GM18858 (cell line): ENCODE results near the gene FHIT.
"Not testable (repeated sequence)": the region's sequence is repeated elsewhere in the genome, so short reads cannot be mapped to it uniquely, and the experiment has no call there.

ENCODE experiments used
- ATAC-seq: cut with Tn5 transposase; IDR thresholded peaks from one replicate; pipeline ENCODE4 v1.9.1; 2021; ENCODE audit not compliant: unreplicated experiment

FHIT gene

GRCh38 chr3:59990915-59991314 lies 1260.3 kb downstream of the FHIT start:
- no peak for ATAC-seq

DNA sequence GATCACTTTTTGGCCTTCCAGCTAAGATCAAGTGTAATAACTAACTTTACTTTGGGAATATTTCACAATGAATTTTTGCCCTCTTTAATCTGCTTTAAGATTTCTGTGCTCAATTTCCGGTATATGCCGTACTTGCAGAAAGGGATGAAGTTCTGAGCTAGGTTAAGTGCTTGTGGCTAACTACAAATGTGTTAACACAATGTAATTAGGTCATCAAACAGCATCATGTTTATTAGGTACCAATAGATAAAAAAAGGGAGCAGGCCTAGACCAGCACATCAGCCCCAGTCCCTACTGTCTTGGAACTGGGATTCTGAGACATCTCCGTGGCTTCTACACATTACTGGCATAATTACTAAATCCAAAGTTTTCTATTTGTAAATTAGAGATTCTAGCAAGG lies 1268.7 kb downstream of the FHIT start:
- ATAC-seq: no peak

DNA sequence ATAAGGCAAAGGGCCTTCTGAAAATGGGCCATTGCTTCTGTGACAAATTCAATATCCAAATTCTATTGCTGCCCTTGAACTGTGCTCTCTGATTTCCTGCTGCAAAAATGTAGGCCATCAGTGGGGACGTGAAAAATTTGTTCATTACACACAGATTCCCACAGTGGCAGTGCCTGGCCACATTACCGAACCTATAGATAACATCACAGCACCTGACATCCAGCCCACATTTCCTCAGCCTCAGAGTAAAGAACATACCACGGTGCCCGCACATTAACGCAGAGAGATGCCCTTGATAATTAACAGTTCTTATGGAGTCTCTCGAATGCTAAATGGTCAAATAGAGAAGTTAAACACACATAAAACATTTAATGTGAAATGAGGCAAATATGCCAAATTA lies 1269.9 kb downstream of the FHIT start:
- ATAC-seq: no peak

DNA sequence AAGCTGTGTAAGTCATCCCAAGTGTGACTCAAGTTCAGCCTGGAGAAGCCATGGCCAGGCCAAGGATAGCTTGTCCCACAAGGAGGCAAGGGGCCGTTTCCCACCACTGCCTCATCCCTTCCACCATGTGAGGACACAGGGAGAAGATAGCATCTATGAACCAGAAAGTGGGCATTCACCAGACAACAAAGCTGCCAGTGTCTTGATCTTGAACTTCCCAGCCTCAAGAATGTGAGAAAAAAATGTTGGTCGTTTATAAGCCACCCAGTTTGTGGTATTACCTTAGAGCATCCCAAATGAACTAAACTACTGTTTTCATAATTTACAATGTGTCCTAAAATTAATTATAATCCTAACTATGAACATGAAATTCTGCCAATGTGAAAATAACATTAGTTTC lies 1270.7 kb downstream of the FHIT start:
- ATAC-seq: no peak

DNA sequence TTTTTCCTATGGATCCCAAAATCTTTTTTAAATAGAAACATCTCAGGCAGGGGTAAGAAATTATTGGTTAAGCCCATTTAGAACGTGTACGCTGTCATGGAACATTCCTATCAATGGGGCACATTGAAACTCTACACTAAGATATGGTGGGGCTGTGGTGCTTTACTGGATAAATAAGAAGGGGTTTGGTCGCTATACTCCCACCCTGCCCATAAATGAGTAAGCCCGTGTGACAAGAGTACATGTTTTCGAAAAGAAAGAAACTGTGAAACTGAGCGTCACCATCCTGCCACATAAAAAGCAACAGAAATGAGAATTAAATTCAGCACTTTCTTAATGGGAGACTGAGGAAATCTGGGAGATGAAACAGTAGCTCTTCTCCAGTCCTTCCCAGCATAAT lies 1271.7 kb downstream of the FHIT start:
- no peak for ATAC-seq

GRCh38 chr3:59978979-59979378 lies 1272.3 kb downstream of the FHIT start:
- ATAC-seq: peak; percentile 90

DNA sequence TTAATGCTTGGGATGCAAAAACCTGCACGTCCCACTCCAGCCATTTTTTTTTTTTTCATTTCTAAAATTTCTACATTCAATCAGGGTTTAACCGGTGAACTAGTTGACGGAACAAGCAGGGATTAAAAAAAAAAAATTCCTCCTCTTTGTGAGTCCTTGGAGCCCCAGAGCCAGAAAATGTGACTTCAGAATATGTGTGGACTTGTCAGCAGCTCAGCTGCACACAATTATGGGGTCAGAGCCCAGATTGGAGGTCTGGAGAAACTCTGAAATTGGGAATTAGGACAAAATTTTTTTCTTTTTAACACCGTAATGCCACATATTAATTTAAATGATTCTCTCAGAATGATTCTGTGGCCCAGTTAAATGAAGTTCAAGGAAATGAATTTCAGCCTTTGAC lies 1280.5 kb downstream of the FHIT start:
- no peak for ATAC-seq

- no peak for ATAC-seq
Observed at GRCh38 chr3:59970376-59970775, 1280.9 kb downstream of the FHIT start.

DNA sequence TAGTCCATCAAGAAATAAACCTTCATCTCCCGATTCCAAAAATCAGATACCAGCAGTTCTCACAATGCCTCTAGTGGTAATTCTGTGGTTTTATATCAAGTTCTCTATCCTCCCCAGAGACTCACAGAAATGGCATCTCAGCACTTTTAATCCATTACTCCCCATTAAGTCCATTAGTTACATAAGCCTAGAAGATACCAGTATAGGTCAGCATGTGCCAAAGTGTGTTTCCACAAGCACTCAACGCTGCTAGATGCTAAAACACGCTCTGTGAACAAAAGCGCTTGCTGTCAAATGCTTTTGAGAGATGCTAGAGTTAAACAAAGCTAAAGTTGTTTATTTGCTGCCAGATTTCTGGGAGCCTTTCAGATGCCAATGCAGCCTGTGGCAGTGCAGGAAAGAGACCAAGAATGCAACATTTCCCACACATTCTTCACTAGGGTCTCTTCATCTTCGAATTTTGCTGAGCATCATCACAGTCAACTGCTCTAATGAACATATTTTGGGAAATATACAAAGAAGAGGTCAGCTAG lies 1282.7 kb downstream of the FHIT start:
- ATAC-seq: no peak

DNA sequence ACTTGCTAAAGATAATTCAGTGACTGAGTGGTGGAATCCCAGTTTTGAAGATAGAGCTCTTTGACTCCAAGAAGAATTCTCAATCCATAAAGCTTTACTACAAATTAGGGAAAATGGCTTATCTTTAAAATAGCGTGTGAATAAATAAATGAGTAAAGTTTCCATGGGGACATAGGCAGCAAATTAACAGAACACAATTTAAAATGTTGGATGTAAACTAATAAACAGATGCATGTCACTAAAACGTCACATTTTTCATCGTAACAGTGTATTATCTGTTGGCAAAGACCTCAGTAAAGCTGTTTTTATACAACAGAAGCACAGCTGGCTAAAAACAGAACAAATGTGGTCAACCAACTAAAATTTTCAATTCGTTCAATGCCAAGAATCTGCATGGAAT lies 1287.6 kb downstream of the FHIT start:
- ATAC-seq: no peak

DNA sequence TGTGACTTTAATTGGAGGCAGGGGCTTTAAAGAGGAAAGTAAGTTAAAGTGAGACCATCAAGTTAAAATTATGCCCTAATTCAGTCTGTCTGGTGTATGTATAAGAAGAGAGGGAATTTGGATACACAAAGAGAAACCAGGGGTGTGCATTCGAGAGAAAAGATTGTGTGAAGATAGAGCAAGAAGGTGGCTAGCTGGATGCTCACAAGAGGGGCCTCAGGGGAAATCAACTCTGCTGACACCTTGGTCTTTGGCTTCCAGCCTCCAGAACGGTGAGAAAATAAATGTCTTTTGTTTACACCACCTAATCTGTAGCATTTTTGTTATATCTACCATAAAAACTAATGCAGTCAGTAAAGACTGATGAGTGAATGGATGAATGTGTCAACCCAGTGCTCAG lies 1294.1 kb downstream of the FHIT start:
- no peak for ATAC-seq

GRCh38 chr3:59953104-59953503 lies 1298.1 kb downstream of the FHIT start:
- no peak for ATAC-seq

DNA sequence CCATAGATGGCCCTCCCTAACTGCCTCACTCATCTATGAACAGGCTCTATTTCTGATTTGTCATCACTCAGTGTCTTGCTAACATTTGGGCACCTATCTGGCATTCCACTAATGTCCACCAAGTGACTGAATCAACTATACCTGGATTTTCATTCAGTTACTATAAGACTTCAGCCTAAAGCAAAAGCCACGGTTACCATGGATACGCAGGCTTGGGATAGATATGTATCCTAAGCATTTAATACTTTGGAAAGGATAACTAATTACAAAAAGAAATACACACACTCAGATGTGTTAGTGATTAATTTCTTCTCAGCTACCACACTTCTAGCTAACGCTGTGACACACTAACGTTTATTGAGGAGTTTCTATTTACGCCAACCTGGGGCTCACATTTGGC lies 1301.9 kb downstream of the FHIT start:
- ATAC-seq: no peak

DNA sequence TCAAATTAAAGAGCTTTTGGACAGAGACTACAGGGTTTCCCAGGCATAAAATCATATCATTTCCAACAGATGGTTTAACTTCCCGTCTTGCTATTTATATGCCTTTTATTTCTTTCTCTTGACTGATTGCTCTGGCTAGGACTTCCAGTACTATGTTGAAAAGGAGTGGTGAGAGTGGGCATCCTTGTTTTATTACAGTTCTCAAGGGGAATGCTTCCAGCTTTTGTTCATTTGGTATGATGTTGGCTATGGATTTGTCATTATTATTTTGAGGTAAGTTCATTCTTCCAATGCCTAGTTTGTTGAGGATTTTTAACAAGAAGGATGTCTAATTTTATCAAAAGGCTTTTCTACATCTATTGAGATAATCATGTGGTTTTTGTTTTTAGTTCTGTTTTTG lies 1304.9 kb downstream of the FHIT start:
- no peak for ATAC-seq

DNA sequence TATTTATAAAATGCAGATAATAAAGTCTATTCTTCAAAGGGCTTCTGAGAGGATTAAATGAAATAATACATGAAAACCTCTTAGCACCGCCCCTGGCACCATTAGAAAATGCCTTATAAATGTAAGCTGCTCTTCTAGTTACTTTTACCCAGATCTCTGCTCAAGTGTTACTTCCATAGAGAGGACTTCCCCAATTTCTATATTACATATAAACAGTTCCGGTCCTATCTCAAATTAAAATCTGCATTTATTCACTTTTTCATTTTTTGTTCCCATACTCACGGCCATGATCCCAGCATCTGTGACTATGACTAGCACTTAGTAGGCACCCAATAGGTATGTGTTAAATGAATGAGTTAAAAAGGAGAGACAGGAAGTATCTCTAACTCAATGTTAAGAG lies 1310.5 kb downstream of the FHIT start:
- ATAC-seq: no peak

- no peak for ATAC-seq
Observed at GRCh38 chr3:59939826-59940426, 1311.3 kb downstream of the FHIT start.

DNA sequence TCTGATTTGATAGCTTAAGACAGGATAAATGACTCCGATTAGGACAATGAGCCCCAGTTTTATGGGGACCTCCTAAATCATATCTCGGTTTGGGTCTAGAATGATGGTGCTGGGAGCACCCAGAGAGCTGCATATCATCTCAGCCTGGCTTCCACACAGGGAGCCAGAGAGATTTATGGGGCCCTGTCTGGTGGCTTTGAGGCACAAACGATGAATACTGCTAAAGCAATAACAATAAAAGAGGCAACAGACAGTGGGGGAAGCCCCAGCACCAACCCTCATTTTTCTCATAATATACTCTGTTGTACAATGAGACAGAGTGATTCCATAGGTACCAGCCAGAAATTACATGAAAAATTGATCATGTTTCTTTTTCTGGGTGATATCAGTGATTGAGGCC lies 1312.4 kb downstream of the FHIT start:
- no peak for ATAC-seq

GRCh38 chr3:59937201-59937600 lies 1314.1 kb downstream of the FHIT start:
- ATAC-seq: no peak

GRCh38 chr3:59936472-59936871 lies 1314.8 kb downstream of the FHIT start:
- ATAC-seq: no peak

DNA sequence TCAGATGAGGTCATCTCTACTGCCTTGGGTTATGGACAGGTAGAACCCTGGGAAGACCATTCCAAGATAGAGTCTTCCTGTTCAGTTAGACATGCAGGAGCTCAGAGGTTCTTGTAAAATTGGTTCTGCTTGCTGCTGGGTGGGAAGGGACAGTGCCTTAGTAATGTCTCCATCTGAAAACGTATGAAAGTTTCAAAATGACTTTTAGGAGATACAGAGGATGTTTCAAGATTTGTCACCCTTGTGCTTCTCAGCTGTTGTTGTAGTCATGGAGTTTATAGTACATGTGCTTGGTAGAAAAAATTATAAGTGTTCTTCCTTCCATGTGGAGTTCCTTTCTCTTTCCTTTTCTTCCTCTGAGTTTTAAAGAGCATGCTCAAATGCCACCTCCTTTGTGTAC lies 1316.2 kb downstream of the FHIT start:
- ATAC-seq: peak; percentile 99

- not testable (repeated sequence) for ATAC-seq
Observed at GRCh38 chr3:59934560-59934959, 1316.7 kb downstream of the FHIT start.

DNA sequence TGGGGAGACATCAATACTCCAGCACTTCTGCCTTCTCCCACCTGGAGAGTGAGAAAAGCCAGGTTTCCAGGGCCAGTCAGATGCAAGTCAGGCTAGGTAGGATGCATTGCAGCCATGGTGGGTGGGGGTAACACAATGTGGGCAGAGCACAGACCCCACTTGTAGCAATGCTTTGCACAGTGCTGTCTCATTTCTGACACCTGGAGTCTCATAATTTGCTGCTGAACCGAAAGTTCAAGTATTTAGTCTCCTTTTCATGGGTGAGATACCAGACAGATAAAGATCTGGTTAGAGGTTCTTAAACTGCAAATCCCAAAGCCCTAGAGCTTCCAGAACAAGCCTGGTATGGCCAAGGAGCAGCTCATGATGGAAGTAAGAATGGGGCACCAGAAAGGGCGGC lies 1321.1 kb downstream of the FHIT start:
- no peak for ATAC-seq

DNA sequence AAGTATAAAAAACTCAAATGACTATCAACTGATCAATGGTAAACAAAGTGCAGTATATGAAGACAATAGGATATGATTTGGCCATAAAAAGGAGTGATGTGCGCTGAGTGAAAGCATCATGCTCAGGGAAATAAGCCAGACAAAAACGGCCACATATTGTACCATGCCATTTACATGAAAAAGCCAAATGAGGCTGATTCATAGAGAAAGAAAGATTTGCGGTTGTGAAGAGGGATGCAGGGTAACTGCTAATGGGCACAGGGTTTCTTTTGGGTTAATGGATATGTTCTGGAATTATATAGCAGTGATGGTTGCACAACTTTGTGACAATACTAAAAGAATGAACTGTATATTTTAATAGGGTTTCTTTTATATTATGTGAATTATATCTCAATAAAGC lies 1324.2 kb downstream of the FHIT start:
- ATAC-seq: no peak
